Activated B cell treated with CpG ODN at 0.5 μM for 24 hours (primary cell): ENCODE results near the gene TCERG1L. TPM values are rescaled to one million over a fixed set of nuclear protein-coding genes. Genes with fewer than 3 reads are reported as not detected.

Source experiments
- ATAC-seq: fragments of 200-7000 bp; cut with Tn5 transposase; one replicate; pipeline ENCODE4 v1.10.0; 2021; ENCODE audit warnings: low read depth, mild to moderate bottlenecking, moderate library complexity
- CTCF ChIA-PET: fragments of 350-600 bp; sonication (Branson Sonifier 250); formaldehyde crosslinking; loops from one replicate; lab custom pipeline; 2021; ENCODE audit warnings: antibody characterized with exemption; lab: Charles Lee
- POLR2A ChIA-PET: fragments of 350-600 bp; sonication (Branson Sonifier 250); formaldehyde crosslinking; loops from one replicate; lab custom pipeline; 2021; ENCODE audit warnings: antibody characterized with exemption; lab: Charles Lee
- DNase-seq: peaks from one replicate; pipeline ENCODE4 v3.0.0; 2022
- H3K27ac Mint-ChIP-seq: one replicate; pipeline ENCODE4 v1.8.0; 2020; ENCODE audit warnings: mixed read lengths
- H3K27me3 Mint-ChIP-seq: one replicate; pipeline ENCODE4 v1.8.0; 2021; ENCODE audit warnings: mixed read lengths
- H3K36me3 Mint-ChIP-seq: one replicate; pipeline ENCODE4 v1.8.0; 2021; ENCODE audit warnings: low read depth, mixed read lengths
- H3K4me1 Mint-ChIP-seq: one replicate; pipeline ENCODE4 v1.8.0; 2021; ENCODE audit warnings: mixed read lengths
- H3K4me3 Mint-ChIP-seq: one replicate; pipeline ENCODE4 v1.8.0; 2020; ENCODE audit warnings: mild to moderate bottlenecking, mixed read lengths
- H3K9me3 Mint-ChIP-seq: one replicate; pipeline ENCODE4 v1.8.0; 2020; ENCODE audit warnings: mixed read lengths
- intact Hi-C: fragments of 100-400 bp; cut with micrococcal nuclease; formaldehyde crosslinking; loops from one replicate; pipeline ENCODE4 v1.15.1; 2024
- total RNA-seq: library from RNA; stranded (reverse); gene quantifications from 2 replicates; pipeline ENCODE4 v1.2.3, GENCODE V29; 2022
- TF ChIP-seq, protein P1 (sequence below): fragments of 200-600 bp; IDR thresholded peaks from one replicate; pipeline ENCODE4 v1.8.0; 2022; ENCODE audit warnings: antibody characterized with exemption, mild to moderate bottlenecking

TCERG1L gene
- total RNA-seq, 1 donor from 2014 or later: not detected

DNA sequence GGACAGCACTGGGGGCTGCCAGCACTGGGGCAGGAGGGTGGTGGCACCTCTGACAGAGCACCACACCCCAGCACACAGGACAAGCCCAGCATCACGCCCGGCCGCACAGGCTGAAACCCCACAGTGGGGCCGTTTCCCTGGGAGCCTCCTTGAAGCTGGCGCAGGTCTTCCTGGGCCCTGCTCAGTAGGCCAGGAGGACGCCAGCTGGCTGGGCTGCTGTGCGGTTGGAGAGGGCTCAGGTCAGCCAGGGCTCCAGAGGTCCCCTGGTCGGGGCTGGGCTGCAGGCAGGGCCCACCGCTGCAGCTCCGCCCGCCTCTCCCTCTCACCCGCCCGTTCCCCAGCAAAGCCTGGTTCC lies 137.3 kb downstream of the TCERG1L start:
- Mint-ChIP-seq H3K27me3 (no peaks in the 10 kb centered on the region), H3K4me1 (no peaks in the 10 kb centered on the region), H3K4me3 (no peak overlapping the region), H3K36me3 (no peaks in the 10 kb centered on the region), H3K9me3 (no peaks in the 10 kb centered on the region), H3K27ac (no peak overlapping the region)
- intact Hi-C loops: no loop called here
- TF ChIP-seq, protein P1, sequence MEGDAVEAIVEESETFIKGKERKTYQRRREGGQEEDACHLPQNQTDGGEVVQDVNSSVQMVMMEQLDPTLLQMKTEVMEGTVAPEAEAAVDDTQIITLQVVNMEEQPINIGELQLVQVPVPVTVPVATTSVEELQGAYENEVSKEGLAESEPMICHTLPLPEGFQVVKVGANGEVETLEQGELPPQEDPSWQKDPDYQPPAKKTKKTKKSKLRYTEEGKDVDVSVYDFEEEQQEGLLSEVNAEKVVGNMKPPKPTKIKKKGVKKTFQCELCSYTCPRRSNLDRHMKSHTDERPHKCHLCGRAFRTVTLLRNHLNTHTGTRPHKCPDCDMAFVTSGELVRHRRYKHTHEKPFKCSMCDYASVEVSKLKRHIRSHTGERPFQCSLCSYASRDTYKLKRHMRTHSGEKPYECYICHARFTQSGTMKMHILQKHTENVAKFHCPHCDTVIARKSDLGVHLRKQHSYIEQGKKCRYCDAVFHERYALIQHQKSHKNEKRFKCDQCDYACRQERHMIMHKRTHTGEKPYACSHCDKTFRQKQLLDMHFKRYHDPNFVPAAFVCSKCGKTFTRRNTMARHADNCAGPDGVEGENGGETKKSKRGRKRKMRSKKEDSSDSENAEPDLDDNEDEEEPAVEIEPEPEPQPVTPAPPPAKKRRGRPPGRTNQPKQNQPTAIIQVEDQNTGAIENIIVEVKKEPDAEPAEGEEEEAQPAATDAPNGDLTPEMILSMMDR: no peak
- ChIA-PET POLR2A (no interaction called here), CTCF (no interaction called here)
- DNase-seq (no peak), ATAC-seq (no peak)

DNA sequence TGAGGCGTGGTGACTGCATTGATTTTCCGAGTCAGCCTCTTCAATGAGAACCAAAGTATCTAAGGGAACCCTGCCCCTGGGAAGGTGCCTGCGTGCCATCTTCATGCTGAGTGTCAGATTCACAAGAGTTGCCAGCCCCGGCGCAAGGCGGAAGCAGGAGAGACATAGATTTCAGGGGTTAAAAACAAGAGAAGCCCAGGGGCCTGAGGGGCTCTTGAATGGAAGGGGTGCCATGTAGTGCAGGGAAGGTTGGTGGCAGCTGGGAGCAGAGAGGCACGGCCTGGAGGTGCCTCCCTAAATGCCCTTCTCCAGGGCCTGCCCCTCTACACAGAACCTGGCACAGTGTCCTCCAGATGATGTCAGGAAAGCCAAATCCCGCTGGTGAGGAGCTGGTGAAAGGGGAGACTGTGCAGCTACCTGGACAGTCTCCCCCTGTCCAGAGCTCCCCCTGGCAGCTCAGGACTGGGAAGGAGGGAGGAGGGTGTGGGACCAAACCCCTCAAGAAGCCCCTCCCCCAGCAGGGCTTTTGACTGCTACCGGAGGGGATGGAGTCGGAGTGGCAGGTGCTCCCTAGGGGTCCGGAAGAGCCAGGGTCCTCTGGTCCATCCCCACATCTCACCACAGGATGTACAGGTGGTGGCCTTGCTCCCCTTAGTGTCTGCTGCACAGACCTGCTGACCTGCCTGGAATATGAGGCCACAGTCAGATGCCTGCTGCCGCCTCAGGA lies 137.9 kb downstream of the TCERG1L start:
- no peak for DNase-seq
- ATAC-seq: no peak
- Mint-ChIP-seq H3K36me3 (no peaks in the 10 kb centered on the region), H3K27me3 (no peaks in the 10 kb centered on the region), H3K4me3 (no peak overlapping the region), H3K4me1 (no peaks in the 10 kb centered on the region), H3K9me3 (no peaks in the 10 kb centered on the region), H3K27ac (no peak overlapping the region)
- intact Hi-C loops: no loop called here
- TF ChIP-seq, protein P1: no peak
- ChIA-PET CTCF (no interaction called here), POLR2A (no interaction called here)

DNA sequence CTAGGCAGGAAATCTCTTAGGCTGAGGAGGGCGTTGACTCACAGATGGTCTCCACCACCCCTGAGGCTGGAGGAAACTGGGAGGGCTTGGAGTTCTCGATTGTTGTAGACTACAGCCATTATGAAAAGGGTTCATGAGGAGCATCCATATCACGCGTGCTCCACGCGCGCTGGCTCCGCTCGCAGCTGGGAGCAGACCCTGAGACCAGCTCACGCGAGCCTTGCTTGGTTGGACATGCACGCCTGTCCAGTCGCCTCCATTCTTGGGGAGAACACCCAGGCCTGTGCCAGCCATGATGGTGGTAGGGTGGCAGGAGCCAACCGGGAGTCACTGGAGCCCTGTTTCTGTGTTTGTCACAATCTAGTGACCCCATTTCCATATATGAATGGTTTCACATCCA lies 139.1 kb downstream of the TCERG1L start:
- intact Hi-C loops: no loop called here
- no peaks in the 10 kb centered on the region for H3K27me3 Mint-ChIP-seq
- H3K4me1 Mint-ChIP-seq: no peaks in the 10 kb centered on the region
- TF ChIP-seq, protein P1: no peak
- no peaks in the 10 kb centered on the region for H3K9me3 Mint-ChIP-seq
- H3K36me3 Mint-ChIP-seq: no peaks in the 10 kb centered on the region
- no peak overlapping the region for H3K27ac Mint-ChIP-seq
- ChIA-PET CTCF (no interaction called here), POLR2A (no interaction called here)
- ATAC-seq (no peak), DNase-seq (no peak)
- no peak overlapping the region for H3K4me3 Mint-ChIP-seq

DNA sequence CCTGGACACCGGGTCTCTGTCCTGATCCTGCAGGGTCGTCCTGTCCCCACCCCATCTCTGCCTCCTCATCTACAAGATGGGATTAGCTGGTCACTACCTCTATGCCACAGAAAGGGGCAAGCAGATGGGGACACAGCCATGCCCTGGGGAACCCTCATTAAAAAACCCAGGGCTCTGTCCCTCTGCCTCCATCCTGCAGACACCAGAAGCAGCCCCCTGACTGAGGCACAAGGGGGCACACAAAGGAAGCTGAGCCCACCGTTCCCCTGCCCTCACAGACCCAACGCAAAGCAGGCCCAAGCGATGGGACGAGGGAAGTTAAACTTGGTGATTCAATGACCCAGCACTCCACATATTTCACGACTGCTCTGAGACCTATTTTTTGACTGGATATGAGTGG lies 142.4 kb downstream of the TCERG1L start:
- H3K9me3 Mint-ChIP-seq: no peaks in the 10 kb centered on the region
- intact Hi-C loops: no loop called here
- H3K4me3 Mint-ChIP-seq: no peak overlapping the region
- DNase-seq (no peak), ATAC-seq (no peak)
- no peak overlapping the region for H3K27ac Mint-ChIP-seq
- POLR2A ChIA-PET: no interaction called here
- TF ChIP-seq, protein P1: no peak
- no peaks in the 10 kb centered on the region for H3K4me1 Mint-ChIP-seq
- CTCF ChIA-PET: no interaction called here
- no peaks in the 10 kb centered on the region for H3K27me3 Mint-ChIP-seq
- no peaks in the 10 kb centered on the region for H3K36me3 Mint-ChIP-seq

DNA sequence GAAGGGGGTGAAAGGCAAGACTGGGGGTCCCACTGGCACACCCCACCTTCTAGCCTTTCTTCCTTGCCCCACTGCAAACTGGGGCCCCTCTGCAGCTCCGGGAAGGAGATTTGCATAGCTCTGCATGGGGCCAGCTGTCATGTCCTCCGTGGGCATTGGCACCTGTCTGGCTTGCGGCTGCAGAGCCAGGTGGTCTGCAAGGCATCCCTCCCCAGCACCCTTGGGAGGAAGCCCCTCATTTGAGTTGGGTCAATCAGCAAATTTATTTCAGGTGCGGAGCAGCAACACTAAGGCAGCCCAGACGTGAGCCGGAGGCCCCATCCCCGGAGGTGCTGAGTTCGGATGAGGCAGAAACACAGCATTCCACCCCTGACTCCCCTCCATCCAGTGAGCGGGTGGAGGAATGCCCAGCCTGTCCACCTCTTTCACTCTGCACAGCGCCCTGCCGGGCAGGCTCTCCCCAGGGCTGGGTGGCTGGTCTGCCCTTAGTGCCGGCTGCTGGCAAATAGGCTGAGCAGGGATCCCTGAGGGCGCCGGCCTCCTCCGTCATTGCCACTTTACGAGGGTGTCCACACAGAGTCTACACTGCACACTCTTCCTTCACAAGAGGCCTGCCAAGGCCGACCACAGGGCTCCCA lies 143.2 kb downstream of the TCERG1L start:
- intact Hi-C loops: no loop called here
- Mint-ChIP-seq H3K4me1 (no peaks in the 10 kb centered on the region), H3K27ac (no peak overlapping the region), H3K27me3 (no peaks in the 10 kb centered on the region), H3K9me3 (no peaks in the 10 kb centered on the region), H3K4me3 (no peak overlapping the region), H3K36me3 (no peaks in the 10 kb centered on the region)
- ChIA-PET POLR2A (no interaction called here), CTCF (no interaction called here)
- ATAC-seq: no peak
- TF ChIP-seq, protein P1: no peak
- DNase-seq: no peak
